Measurements from ENCODE around the gene MACROD1.

MACROD1 gene

DNA sequence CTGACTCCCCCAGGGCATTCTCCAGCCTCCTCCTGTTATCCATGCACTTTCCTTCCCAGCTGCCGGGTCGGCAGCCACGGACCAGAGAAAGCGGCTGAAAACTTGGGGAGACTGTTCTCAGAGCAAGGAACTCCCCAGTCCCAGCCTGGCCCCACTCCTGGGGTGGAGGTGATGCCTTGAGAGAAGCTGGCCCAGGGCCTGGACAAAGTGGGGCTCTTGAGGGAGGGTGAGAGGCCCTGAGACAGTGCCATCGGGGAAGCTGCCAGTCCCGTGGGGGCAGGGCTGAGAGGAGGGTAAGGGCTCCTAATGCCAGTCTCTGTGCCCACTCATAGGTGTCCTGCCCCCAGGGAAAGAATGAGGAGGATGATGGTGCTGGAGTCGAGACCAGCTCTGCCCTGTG lies 76.4 kb downstream of the MACROD1 start:
- DNase-seq, result no peak

DNA sequence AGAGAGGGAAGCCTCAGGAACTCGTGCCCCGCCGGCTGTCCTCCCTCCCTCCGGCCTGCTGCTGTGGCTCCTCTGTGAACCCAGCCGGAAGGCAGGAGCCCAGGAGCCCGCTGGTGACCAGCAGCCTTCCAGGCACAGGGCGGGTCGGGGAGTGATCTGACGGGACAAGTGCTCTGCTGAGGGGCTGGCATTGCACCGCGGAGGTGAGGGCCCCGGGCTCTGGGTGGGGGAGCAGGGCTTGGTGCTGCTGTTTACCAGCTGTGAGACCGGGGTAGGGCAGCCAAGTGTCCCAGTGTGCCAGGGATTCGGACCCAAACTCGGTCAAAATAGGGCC lies 76.9 kb downstream of the MACROD1 start:
- DNase-seq, result no peak

DNA sequence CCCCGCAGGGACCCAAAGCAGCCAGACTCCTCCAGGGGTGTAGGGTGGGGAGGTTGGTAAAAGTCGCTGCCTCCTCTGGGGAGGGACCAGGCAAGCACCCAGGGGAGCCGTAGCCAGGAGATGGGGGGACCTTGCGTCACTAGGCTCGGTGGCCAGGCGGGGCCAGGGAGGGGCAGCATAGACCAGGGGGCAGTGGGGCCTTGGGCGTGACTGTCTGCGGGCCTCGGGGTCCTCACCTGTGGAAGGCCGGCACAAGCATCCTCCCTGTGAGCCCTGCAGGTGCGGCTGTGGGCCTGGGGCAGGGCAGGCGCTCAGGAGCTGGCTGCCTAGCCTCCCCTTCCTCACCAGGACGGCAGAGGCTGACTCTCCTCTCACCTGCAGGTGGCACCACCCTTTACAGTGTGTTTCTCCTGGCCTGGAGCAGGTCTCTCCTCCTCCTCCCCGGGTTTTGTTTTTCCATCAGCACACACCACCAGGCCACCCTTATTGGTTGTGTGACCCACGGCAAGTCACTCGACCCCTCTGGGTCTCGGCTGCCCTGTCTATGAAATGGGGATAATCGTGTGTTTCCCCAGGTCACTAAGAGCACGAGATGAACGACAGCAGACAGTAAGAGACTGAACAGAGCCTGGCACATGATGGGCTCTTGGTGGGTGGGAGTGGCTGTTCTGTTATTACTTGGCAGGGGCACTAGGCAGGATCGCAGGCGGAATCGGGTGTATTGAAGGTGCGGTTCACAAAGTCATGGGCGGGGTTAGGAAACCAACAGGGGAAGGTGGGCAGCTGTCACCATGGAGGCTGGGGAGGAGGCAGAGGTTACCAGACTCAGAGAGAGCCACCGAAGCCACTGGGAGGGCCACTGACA lies 77.5 kb downstream of the MACROD1 start:
- DNase-seq, result no peak

DNA sequence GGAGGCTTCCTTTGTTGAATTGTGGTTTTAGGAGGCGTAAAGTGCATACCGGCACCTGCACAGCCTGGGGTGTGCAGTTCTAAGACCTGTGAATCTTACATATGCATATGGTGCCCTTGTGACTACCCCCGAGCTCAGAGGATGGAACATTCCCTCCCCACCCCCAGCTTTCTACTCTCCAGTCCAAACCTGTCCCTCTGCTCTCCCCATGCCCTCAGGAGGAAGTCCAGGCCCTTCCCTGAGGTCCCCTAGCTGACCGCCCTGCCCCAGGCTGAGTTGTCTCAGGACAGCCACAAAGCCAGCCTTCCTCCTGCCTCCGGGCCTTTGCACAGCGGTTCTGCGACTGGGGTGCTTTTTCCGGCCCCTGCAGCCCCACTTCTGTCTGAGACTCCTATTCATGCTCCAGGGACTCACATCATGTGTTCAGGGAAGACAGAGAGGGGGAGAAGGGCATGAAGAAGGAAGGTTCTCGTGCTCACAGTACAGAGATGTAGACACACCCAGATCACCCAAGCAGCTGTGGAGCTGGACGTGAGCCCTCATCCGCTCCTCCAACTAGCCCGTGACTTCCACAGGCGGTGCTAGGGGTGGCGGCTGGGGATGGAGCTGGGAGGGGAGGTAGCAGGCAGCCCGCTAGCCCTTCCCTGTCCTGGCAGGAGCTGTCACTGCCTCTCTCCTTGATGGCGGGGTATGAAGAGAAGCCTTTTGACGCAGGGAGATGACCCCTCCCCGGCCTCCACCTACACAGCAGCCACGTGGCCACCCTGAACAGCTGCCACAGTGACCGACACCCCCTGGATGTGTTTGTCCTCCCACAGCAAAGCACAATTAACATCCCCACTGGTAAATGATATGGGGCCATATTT lies 79.4 kb downstream of the MACROD1 start:
- DNase-seq, result peak; percentile 32

DNA sequence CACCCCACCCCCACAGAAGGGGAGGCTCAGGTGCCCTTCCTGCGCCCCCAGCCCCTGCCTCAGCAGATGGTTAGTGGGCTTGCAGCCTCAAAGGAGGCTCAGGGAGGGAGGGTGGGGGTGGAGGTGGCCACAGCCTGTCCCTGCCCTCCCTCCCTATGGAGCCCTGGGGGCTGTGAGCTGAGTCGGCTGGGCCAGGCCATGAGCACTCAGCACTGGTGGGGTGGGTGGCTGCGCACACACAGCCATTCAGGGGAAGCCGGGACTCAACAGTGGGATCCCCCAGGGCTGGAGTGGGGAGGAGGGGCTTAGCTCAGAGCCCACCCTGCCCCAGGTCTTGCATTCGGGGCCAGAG lies 80.0 kb downstream of the MACROD1 start:
- no peak for DNase-seq

DNA sequence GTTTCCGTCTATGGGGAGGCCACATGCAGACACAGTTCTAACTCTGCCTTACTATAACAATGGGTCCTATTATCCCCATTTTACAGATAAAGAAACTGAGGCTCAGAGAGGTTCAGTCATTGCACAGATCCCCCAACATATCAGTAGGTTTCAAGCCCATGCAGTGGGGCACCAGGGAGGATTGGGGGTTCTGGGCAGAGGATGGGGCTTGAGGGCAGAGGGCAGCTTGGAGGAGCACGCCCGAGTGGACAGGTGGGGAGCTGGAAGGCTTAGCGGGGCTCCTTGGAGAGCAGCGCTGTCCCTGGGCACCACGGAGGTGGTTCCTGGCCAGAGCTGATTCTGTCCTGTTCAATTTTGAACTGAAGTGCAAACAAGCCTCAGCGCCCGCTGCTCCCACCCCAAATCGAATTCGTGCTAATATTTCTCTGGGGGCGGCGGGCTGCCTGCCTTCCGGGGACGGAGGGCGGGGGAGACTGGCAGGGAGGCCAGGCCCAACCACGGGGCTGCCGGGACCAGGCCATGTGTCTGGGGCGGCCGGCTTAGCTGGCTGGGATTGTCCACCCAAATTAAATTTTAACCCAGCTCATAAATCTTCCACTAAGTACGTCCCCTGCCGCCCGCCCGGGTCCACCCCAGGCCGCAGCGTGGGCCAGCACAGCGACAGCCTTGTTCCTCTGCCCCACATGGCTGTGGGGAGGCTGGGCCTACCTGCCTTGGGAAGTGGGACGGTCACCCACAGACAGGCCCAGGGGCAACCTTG lies 80.8 kb downstream of the MACROD1 start:
- DNase-seq, result no peak

DNA sequence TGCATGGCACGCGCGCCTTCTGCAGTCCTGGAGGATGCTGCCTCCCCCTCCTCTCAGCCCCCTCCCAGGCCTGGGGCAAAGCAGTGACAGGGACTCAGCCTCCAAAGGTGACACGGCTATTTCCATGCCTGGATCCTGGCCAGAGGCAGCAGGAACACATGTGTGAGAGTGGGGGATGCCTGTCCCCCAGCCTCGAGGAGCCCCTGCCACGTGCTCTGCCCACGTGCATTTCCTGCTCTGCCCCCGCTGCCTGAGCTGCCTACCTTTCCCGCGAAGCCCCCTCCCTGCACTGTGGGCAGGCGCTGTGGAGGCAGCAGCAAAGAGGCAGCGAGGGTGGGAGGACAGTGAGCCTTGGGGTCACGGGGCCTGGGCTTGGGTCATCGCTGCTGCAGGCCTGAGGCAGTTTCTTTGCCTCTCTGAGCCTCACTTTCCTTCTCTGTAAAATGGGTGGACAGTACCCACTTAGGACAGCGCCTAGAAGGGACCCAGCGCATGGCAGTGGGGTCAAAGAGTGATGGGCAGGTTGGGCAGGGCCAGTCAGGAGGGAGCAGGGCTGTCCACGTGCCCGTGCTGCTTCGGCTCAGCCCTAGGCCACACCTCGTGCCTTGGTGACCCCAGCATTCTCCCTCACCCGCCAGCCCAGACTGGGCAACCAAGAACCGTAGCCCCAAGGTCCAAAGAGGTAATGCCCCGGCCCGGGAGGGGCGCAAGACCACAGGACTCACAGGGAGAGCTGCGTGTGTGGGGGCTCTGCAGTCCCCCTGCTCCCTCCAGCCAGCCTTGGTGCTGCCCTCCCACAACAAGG lies 81.6 kb downstream of the MACROD1 start:
- DNase-seq, result no peak

DNA sequence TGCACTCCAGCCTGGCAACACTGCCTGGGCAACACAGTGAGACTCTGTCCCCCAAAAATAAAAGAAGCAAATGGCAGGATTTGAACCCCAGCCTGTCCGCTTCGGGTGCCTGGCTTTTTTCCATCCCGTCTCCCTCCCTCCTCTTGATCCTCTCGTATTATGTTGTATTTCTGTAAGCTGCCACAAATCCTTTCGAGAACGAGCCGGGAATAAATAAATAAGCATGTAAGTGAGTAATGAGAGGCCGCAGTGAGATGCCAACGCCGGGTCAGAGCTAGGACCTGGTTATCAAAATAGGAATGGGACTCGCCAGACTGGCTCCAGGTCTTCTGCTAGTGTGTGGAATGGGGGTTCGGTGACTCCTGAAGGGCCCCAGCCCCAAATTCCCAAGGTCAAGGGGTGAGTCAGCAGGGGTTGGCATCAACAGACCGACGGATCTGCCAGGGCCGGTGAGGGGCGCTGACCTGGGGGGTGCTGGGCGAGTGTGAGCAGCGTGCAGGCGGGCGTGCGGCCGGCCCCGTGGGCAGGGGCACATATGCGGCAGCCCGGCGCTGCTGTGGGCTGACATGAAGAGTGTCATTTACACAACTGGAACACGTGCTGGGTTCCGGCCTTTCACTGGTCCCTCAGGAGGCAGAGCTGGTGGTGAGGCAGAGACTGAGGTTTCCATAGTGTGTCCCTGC lies 82.4 kb downstream of the MACROD1 start:
- no peak for DNase-seq

DNA sequence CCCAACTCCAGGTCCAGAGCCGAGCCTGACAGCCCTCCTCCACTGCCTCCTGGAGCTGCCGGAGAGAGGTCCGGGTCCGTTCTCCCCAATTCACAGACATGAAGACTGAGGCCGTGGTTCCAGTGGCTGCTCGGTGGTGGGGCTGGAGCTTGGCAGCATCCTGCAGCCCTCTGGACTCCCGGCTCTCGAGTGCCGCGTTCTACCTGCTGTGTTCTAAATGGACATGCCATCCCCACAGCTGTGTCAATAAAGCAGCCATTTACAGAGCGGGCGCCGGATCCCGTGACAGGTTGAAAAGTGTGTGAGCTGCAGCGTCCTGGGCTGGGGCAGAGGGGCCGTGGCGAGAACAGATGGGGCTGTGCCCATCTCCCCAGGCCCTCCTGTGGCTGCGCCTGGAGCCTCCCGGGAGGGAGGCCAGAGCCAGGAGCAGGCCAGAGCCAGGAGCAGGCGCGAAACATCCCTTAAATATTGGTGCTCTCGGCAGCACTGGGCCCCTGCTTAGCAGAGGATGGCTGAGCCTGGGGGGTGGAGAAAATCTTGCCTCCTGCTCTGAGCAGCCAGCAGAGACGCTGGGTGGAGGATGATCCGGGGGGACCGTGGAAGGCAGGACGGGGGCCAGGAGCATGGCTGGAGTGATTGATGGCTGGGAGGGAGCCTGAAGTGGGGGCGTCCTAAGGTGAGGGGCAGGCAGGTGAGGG lies 84.0 kb downstream of the MACROD1 start:
- DNase-seq, result peak; percentile 90

DNA sequence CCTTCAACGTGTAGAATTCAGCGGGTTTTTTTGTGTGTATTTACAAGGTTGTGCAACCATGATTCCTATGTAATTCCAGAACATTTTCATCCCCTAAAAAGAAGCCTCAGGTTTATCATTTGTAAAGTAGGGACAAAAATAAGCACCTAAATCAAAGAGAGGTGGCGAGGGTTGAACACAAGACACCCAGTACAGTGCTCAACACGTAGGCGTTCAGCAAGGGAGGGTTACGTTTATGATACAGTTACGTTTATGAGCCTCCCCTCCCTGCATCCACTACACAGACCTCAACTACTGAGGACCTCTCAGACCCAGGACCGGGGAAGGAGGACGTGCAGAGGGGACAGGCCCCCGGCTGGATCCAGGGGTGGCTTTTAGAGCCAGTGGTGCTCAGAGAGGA lies 85.5 kb downstream of the MACROD1 start:
- DNase-seq, result no peak

DNA sequence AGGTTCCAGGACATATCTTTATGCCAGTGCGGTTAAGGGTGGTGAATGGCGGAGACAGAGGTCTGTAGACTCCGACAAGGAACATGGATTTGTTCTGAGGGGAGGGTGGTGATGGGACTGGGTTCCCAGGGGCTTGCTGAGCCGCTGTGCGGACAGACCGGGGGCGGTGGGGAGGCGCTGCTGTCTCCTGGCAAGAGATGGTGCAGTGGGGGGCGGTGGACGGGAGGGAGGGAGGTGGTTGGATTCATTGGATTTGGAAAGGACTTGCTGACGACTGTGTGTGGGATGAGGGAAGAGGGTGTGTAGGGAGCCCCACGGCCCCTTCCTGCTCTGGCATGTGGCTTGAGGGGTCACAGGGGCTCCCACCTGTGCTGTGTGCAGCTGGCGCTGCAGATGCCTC lies 87.0 kb downstream of the MACROD1 start:
- no peak for DNase-seq

DNA sequence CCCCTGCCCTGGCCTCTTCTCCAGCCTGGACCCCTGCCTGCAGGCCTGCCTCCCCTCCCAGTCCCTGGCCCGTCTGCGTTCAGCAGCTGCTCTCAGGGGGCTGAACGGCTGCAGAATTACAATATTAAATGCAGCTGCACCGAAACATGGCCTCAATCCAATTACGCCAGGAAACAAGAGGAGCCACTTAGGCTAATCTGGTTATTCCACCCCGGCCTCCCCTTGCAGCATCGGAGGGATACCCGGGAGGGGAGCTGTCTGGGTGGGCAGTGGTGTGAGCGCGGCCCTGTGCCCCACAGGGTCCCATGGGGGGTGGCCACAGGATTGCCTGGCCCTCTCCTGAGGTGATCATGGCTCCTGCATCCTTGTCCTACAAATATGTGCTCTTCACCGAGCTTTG lies 87.6 kb downstream of the MACROD1 start:
- peak; percentile 41 for DNase-seq

DNA sequence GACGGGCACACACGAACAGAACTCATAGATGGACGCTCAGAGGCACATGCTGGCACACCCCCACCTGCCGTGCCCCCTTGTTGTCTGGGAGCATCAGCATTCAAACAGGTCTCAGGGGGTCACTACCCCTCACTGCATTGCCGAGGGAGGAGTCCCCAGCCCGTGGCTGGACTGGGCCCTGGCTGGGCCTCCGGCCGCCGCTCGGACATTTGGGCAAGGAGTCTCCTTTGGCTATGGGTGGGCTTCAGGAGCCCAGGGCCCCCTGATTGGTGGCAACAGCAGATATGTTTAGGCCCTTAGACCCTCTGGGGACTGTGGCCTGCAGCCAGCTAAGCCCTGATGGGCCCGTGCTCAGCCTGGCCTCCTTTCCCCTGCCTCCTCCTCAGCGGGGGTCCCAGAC lies 88.3 kb downstream of the MACROD1 start:
- no peak for DNase-seq

DNA sequence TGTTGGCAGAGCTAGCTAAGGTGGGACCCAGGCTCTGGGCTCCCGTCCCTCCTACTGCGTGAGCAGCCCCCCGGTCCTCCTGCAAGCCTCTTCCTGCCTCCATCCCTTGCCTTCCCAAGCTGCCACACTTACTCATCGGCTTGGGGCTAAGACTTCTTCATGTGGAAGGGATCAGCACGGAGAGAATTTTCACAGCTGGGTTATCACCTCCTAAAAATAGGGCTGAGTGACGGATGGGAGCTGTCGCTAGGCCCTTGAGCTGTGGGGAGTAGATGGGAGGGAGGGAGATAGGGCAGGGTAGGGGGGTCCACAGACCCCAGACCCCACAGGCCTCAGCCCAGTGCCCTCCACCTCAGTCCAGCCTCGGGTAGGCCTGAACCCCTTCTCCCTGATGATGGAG lies 89.2 kb downstream of the MACROD1 start:
- no peak for DNase-seq

DNA sequence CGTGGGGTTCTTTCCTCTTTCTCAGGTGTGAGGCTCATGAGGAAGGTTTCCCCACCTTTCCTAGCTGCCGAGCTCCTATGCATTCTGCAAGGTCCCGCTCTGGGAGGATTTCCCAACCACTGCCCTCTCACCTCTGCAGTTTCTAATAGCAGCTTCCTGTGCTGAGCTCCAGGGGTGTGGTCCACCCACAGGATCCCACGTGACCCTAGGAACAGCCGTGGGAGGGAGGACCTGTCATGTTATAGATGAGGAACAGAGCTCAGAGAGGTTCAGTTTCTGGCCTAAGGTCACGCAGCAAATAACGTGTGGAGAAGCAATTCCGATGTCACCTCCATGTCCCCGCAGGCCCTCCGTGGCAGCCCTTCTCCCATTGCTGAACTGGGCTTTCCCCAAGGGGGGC lies 91.7 kb downstream of the MACROD1 start:
- DNase-seq, result no peak

DNA sequence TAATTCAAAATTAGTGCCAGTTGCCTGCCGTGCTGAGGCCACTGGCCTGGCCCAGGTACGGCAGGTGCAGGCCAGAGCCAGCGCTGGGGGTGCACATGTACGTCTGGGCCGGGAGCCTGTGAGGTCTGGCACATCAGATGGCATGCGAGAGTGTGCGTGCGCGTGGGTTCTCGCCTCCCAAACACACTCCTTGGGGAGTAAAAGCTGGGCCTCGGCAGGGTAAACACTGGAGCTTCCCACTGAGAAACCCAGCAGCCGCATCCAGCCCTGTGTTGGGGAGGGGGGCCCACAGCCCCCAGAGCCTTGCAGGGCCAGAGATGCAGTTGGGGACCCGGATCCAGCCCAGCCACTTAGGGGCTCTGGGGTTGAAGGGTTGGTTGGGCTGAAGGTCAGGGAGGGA lies 92.4 kb downstream of the MACROD1 start:
- DNase-seq, result no peak

DNA sequence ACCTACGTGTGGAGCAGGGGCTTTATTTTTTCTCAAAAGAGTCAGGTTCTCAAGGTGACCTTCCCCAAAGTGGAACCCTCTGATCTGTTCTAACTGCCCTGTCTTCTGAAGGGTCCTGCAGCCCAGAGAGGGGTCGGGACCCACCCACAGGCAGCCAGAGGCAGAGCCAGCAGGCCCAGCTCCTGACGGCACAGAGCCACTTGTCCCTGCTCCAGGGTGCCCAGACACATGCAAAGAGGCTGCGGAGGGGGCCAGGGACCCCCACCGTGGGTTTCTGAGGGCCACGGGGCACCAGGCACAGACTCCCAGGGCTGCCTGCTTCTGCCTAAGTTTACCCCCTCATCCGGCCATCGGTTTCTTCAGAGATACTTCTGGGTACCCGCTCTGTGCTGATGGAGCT lies 93.0 kb downstream of the MACROD1 start:
- no peak for DNase-seq

DNA sequence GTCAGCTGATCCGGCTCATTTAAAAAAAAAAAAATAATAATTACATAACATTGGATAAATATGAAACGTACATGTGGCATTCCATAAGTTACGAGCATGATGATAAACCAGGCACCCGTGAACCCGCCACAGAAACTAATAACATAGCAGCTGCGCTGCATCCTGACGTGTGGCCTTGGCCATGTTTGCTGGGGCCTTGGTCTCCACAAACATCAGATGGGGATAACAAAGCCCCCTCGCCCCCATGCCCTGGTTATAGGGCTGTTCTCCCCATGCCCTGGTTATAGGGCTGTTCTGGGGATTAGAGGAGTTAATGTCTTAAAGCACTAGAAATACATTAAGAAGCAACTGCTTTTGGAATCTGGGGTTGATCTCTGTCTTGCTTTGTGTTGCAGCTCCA lies 93.5 kb downstream of the MACROD1 start:
- DNase-seq, result no peak

DNA sequence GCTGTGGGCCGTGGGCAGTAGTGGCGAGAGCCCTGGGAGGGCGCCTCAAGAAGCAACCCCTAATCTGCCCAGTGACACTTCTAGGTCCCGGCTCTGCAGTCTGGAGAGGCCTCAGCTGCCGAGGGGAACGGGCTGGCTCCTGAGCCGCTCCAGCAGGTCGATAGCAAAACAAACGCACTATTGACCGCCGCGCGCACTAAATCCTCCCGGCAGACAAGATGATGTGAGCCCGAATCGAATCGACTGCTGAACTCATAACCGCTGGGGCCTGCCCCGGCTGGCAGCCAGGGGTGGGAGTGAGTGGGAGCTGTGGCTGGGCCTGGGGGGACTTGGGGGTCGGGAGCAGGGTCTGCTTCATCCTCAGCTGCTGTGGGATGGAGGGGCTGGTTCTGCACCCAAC lies 94.1 kb downstream of the MACROD1 start:
- no peak for DNase-seq

DNA sequence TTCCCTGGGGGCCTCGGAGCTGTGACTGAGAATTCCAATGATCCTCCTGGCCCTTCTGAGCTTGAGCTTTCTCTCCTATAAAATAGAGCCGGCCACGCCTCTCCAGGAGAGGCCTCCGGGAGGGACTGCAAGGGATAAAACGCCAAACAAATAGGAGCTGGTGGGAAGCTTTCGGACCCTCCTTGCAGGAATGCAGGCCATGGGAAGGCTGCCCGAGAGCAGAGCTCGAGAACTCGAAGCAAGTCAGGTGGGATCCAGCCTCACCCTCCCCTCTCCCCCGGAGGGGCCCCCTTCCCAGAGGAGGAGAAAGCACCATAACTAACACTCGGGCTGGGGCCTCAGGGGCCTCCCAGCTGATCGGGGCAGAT lies 95.6 kb downstream of the MACROD1 start:
- DNase-seq, result no peak
